HCT116 (cell line): Measurements from ENCODE around the gene BTG1. TPM values are rescaled to one million over a fixed set of nuclear protein-coding genes. Genes with fewer than 3 reads are reported as not detected.
"Not testable (repeated sequence)": the region's sequence is repeated elsewhere in the genome, so short reads cannot be mapped to it uniquely, and the experiment has no call there.

Source experiments
- ATAC-seq: fragments of 200-7000 bp; cut with Tn5 transposase; 2 replicates; pipeline ENCODE4 v1.9.1; 2020; ENCODE audit warnings: mild to moderate bottlenecking, moderate library complexity
- BruUV-seq: library from RNA; stranded (reverse); fragments of 400-500 nt; replicated peaks from 2 replicates; lab custom pipeline; 2021; lab: Mats Ljungman, UMichigan
- CTCF ChIA-PET: fragments of 300-600 bp; sonication (Branson Sonifier 250); formaldehyde crosslinking; loops from one replicate; lab custom pipeline; 2021; ENCODE audit warnings: antibody characterized with exemption; lab: Charles Lee
- POLR2A ChIA-PET: fragments of 300-600, 350-600 bp; sonication (Branson Sonifier 250); formaldehyde crosslinking; loops from one replicate; lab custom pipeline; 2021; ENCODE audit warnings: antibody characterized with exemption; lab: Charles Lee
- RAD21 ChIA-PET, 2 experiments: fragments of 300-600 bp; sonication (Branson Sonifier 250); formaldehyde crosslinking; loops; one replicate each; lab custom pipeline; 2023; ENCODE audit warnings: low total read pairs in 2 of 2; ENCODE audit not compliant: uncharacterized antibody in 2 of 2, unreplicated experiment in 2 of 2, low non-redundant PET in 1 of 2; lab: Charles Lee
- DNase-seq: peaks from one replicate; pipeline ENCODE4 v3.0.0-alpha.2; 2010; ENCODE audit warnings: low read depth, low spot score
- H2AFZ ChIP-seq: fragments of 200-600 bp; shearing (Covaris generic), sonication (generic); 2 replicates; pipeline ENCODE4 v1.6.1; 2017; ENCODE audit warnings: low read depth, mixed run types, mixed read lengths, antibody characterized with exemption, low read length; ENCODE audit not compliant: poor library complexity, severe bottlenecking
- H3K27ac ChIP-seq: 2 replicates; pipeline ENCODE4 v1.5.1; 2012; ENCODE audit warnings: low read depth, low read length
- H3K27me3 ChIP-seq: fragments of 200-600 bp; sonication (generic); 2 replicates; pipeline ENCODE4 v1.6.1; 2016; ENCODE audit warnings: mixed run types, low read length, mixed read lengths; ENCODE audit not compliant: insufficient read depth
- H3K36me3 ChIP-seq, 2 experiments: fragments of 200-500 bp in 1 of 2; fragments of 200-600 bp in 1 of 2; sonication (Bioruptor generic) in 1 of 2; sonication (generic) in 1 of 2; 2 replicates each; pipeline versions ENCODE4 v1.5.1 to v1.6.1; 2014 to 2016; ENCODE audit warnings: low read length in 2 of 2, inconsistent platforms in 1 of 2, mixed read lengths in 1 of 2, mixed run types in 1 of 2; ENCODE audit not compliant: insufficient read depth in 2 of 2, control insufficient read depth in 1 of 2
- H3K4me1 ChIP-seq, 2 experiments: fragments of 200-600 bp in 1 of 2; sonication (generic) in 1 of 2; 2 replicates each; pipeline versions ENCODE4 v1.5.1 to v1.6.1; 2012 to 2017; ENCODE audit warnings: low read length in 2 of 2, inconsistent platforms in 1 of 2, mild to moderate bottlenecking in 1 of 2, mixed read lengths in 1 of 2, mixed run types in 1 of 2, moderate library complexity in 1 of 2; ENCODE audit not compliant: insufficient read depth in 2 of 2, control insufficient read depth in 1 of 2
- H3K4me2 ChIP-seq: fragments of 200-600 bp; sonication (generic); 2 replicates; pipeline ENCODE4 v1.6.1; 2017; ENCODE audit warnings: mixed run types, low read length, mixed read lengths
- H3K4me3 ChIP-seq, 2 experiments: fragments of 200-600 bp in 1 of 2; sonication (generic) in 1 of 2; replicated peaks in 1 of 2; 2 replicates each; pipeline ENCODE4 v1.5.1; 2011 to 2016; ENCODE audit warnings: low read length in 2 of 2, control low read depth in 1 of 2, low read depth in 1 of 2, mild to moderate bottlenecking in 1 of 2, mixed read lengths in 1 of 2, mixed run types in 1 of 2
- H3K79me2 ChIP-seq: fragments of 200-600 bp; sonication (generic); 2 replicates; pipeline ENCODE4 v1.6.1; 2017; ENCODE audit warnings: mild to moderate bottlenecking, mixed run types, low read length, moderate library complexity, mixed read lengths; ENCODE audit not compliant: insufficient read depth
- H3K9ac ChIP-seq: fragments of 200-600 bp; sonication (generic); 2 replicates; pipeline ENCODE4 v1.6.1; 2016; ENCODE audit warnings: low read length, mixed read lengths
- H3K9me2 ChIP-seq: fragments of 200-600 bp; sonication (generic), shearing (Covaris generic); 2 replicates; pipeline ENCODE4 v1.6.1; 2017; ENCODE audit warnings: mixed run types, mild to moderate bottlenecking, moderate library complexity; ENCODE audit not compliant: insufficient read depth
- H3K9me3 ChIP-seq, 2 experiments: fragments of 200-500 bp in 1 of 2; fragments of 200-600 bp in 1 of 2; sonication (Bioruptor generic) in 1 of 2; sonication (generic) in 1 of 2; 2 replicates each; pipeline ENCODE4 v1.6.1; 2014 to 2017; ENCODE audit warnings: low read length in 2 of 2, mixed read lengths in 2 of 2, inconsistent platforms in 1 of 2, low read depth in 1 of 2, mild to moderate bottlenecking in 1 of 2, mixed run types in 1 of 2, moderate library complexity in 1 of 2; ENCODE audit not compliant: control insufficient read depth in 1 of 2, insufficient read depth in 1 of 2
- H4K20me1 ChIP-seq: fragments of 200-600 bp; sonication (generic), shearing (Covaris generic); 2 replicates; pipeline ENCODE4 v1.6.1; 2017; ENCODE audit warnings: mixed run types, mild to moderate bottlenecking, moderate library complexity; ENCODE audit not compliant: insufficient read depth
- CTCF ChIP-seq, 3 experiments: fragments of 200-600 bp in 1 of 3; sonication (generic) in 1 of 3; IDR thresholded peaks in 2 of 3; conservative IDR thresholded peaks in 1 of 3; 2 replicates each; pipeline ENCODE4 v1.5.1; 2012 to 2017; ENCODE audit warnings: low read depth in 2 of 3, low read length in 2 of 3, antibody characterized with exemption in 1 of 3, borderline replicate concordance in 1 of 3, control low read depth in 1 of 3, mild to moderate bottlenecking in 1 of 3, mixed read lengths in 1 of 3, mixed run types in 1 of 3, moderate library complexity in 1 of 3; ENCODE audit not compliant: insufficient read depth in 1 of 3
- EZH2phosphoT487 ChIP-seq: fragments of 200-600 bp; IDR thresholded peaks from 2 replicates; pipeline ENCODE4 v1.6.1; 2018; ENCODE audit warnings: antibody characterized with exemption, borderline replicate concordance
- JUND ChIP-seq: IDR thresholded peaks from 2 replicates; pipeline ENCODE4 v1.6.1; 2012
- MAX ChIP-seq: IDR thresholded peaks from 2 replicates; pipeline ENCODE4 v1.6.1; 2012
- RAD21 ChIP-seq: IDR thresholded peaks from 2 replicates; pipeline ENCODE4 v1.6.1; 2012; ENCODE audit warnings: low read depth, mild to moderate bottlenecking
- YY1 ChIP-seq: IDR thresholded peaks from 2 replicates; pipeline ENCODE4 v1.6.1; 2011; ENCODE audit warnings: low read length, low read depth, moderate library complexity, mild to moderate bottlenecking; ENCODE audit not compliant: insufficient replicate concordance; ENCODE audit errors: extremely low read depth
- ZBTB33 ChIP-seq: IDR thresholded peaks from 2 replicates; pipeline ENCODE4 v1.6.1; 2011; ENCODE audit warnings: mild to moderate bottlenecking, low read length, moderate library complexity; ENCODE audit not compliant: insufficient replicate concordance; ENCODE audit errors: extremely low read depth
- intact Hi-C: fragments of 100-400 bp; cut with micrococcal nuclease; formaldehyde crosslinking; loops from 2 replicates; pipeline ENCODE4 v1.10.0; 2022
- total RNA-seq: library from RNA; stranded (reverse); gene quantifications from one replicate; pipeline ENCODE4 v1.2.1, GENCODE V29; 2021; ENCODE audit not compliant: unreplicated experiment

The BTG1 gene
- total RNA-seq, 1 experiment from 2014 or later: 57.3 TPM

- intact Hi-C loops: no loop called here
- POLR2A ChIA-PET: no interaction called here
- peak; percentile 61; the same call in 1 of the 2 replicates for ATAC-seq
- peak overlapping the region; percentile 27; the same call in 1 of the 2 replicates for H3K4me2 ChIP-seq
- no peaks in the 10 kb centered on the region for H3K79me2 ChIP-seq
- no peak for DNase-seq
- H4K20me1 ChIP-seq: no peaks in the 10 kb centered on the region
- RAD21 ChIA-PET: no interaction called here
- no peak overlapping the region for H3K27ac ChIP-seq
- no peak overlapping the region for H3K9ac ChIP-seq
- no peaks in the 10 kb centered on the region for H3K9me3 ChIP-seq
- TF ChIP-seq RAD21: no peak
- no peak for TF ChIP-seq MAX
- TF ChIP-seq YY1: no peak
- peak in 1 of 3 experiments; percentile 15; a peak in 1 of 6 replicates for TF ChIP-seq CTCF (IDR thresholded peaks at IDR 0.05 in 2 of 3, conservative IDR thresholded peaks at IDR 0.05 in 1 of 3; ENCODE audit: borderline replicate concordance in 1 of 3, insufficient read depth in 1 of 3, low read depth in 2 of 3, low read length in 2 of 3)
- no peak for TF ChIP-seq ZBTB33
- TF ChIP-seq EZH2phosphoT487: no peak
- no peak for TF ChIP-seq JUND
- TF ChIP-seq, all 23 proteins: peak for 1
- no TSS peak for BruUV-seq
- H2AFZ ChIP-seq: no peak overlapping the region
- CTCF ChIA-PET: no interaction called here
- H3K9me2 ChIP-seq: no peaks in the 10 kb centered on the region
- peaks cover 2 to 11% of the 10 kb centered on the region in 2 experiments; a peak in 3 of 4 replicates for H3K4me1 ChIP-seq
- no peaks in the 10 kb centered on the region for H3K36me3 ChIP-seq
- H3K4me3 ChIP-seq: no peak overlapping the region
- no peaks in the 10 kb centered on the region for H3K27me3 ChIP-seq
These were observed 50.9 kb downstream of the BTG1 start for GRCh38 chr12:92094751-92095161.

- CTCF ChIA-PET, H3K36me3 ChIP-seq, H3K79me2 ChIP-seq, ATAC-seq, BruUV-seq, H2AFZ ChIP-seq, H4K20me1 ChIP-seq, H3K27ac ChIP-seq, intact Hi-C loops, H3K9me2 ChIP-seq, H3K4me3 ChIP-seq, RAD21 ChIA-PET, H3K9ac ChIP-seq, POLR2A ChIA-PET, H3K9me3 ChIP-seq, H3K27me3 ChIP-seq, DNase-seq: not testable (repeated sequence)
- peaks cover 2 to 11% of the 10 kb centered on the region in 2 experiments; a peak in 3 of 4 replicates for H3K4me1 ChIP-seq
- peak overlapping the region; percentile 27; the same call in 1 of the 2 replicates for H3K4me2 ChIP-seq
These were observed 51.3 kb downstream of the BTG1 start for GRCh38 chr12:92094301-92094700.
